SK-N-SH (cell line): ENCODE results near the gene ANKRD12. TPM values are rescaled to one million over a fixed set of nuclear protein-coding genes. Genes with fewer than 3 reads are reported as not detected.
"Not testable (repeated sequence)": the region's sequence is repeated elsewhere in the genome, so short reads cannot be mapped to it uniquely, and the experiment has no call there.

Experiments
- CTCF ChIA-PET: fragments of 300-600, 350-600 bp; formaldehyde crosslinking; extraction: SDS; loops from one replicate; lab custom pipeline; 2021; lab: Yijun Ruan, JAX
- POLR2A ChIA-PET: fragments of 350-600 bp; sonication (Branson Sonifier 250); formaldehyde crosslinking; extraction: SDS; loops from one replicate; lab custom pipeline; 2020; ENCODE audit warnings: antibody characterized with exemption, inconsistent platforms; lab: Yijun Ruan, JAX
- DNase-seq: peaks from one replicate; pipeline ENCODE4 v3.0.0; 2012
- H2AFZ ChIP-seq: fragments of 200-600 bp; sonication (generic); 2 replicates; pipeline ENCODE4 v1.8.1; 2016; ENCODE audit warnings: antibody characterized with exemption, mild to moderate bottlenecking, low read depth
- H3F3A ChIP-seq: fragments of 200-600 bp; sonication (generic); replicated peaks from 2 replicates; pipeline ENCODE3; 2016; ENCODE audit warnings: antibody characterized with exemption, mild to moderate bottlenecking; ENCODE audit not compliant: insufficient read depth
- H3K27ac ChIP-seq, 2 experiments: fragments of 200-500 bp in 1 of 2; fragments of 200-600 bp in 1 of 2; sonication (Bioruptor generic) in 1 of 2; sonication (generic), shearing (Covaris generic) in 1 of 2; 2 replicates each; pipeline versions ENCODE4 v1.5.1 to v1.6.1; 2014 to 2016; ENCODE audit warnings: low read depth in 2 of 2, inconsistent platforms in 1 of 2, low read length in 1 of 2, mild to moderate bottlenecking in 1 of 2, mixed read lengths in 1 of 2
- H3K27me3 ChIP-seq: fragments of 200-600 bp; sonication (generic), shearing (Covaris generic); 2 replicates; pipeline ENCODE4 v1.6.1; 2016; ENCODE audit warnings: mixed run types; ENCODE audit not compliant: insufficient read depth
- H3K36me3 ChIP-seq, 2 experiments: fragments of 200-500 bp in 1 of 2; fragments of 200-600 bp in 1 of 2; sonication (Bioruptor generic) in 1 of 2; sonication (generic) in 1 of 2; replicated peaks in 1 of 2; 2 replicates each; pipeline versions ENCODE3 to v1.5.1; 2014 to 2016; ENCODE audit warnings: low read length in 1 of 2, mild to moderate bottlenecking in 1 of 2; ENCODE audit not compliant: insufficient read depth in 2 of 2, control insufficient read depth in 1 of 2
- H3K4me1 ChIP-seq, 2 experiments: fragments of 200-500 bp in 1 of 2; fragments of 200-600 bp in 1 of 2; sonication (Bioruptor generic) in 1 of 2; sonication (generic), shearing (Covaris generic) in 1 of 2; 2 replicates each; pipeline versions ENCODE4 v1.5.1 to v1.6.1; 2014 to 2016; ENCODE audit warnings: low read depth in 1 of 2, low read length in 1 of 2, mixed run types in 1 of 2; ENCODE audit not compliant: insufficient read depth in 2 of 2, control insufficient read depth in 1 of 2
- H3K4me2 ChIP-seq: fragments of 200-600 bp; sonication (generic), shearing (Covaris generic); 2 replicates; pipeline ENCODE4 v1.6.1; 2017; ENCODE audit warnings: mixed run types
- H3K4me3 ChIP-seq, 2 experiments: fragments of 200-500 bp in 1 of 2; fragments of 200-600 bp in 1 of 2; sonication (Bioruptor generic) in 1 of 2; sonication (generic), shearing (Covaris generic) in 1 of 2; 2 replicates each; pipeline versions ENCODE4 v1.5.1 to v1.8.1; 2014 to 2016; ENCODE audit warnings: low read depth in 2 of 2, inconsistent platforms in 1 of 2, low read length in 1 of 2, mild to moderate bottlenecking in 1 of 2, mixed read lengths in 1 of 2, moderate library complexity in 1 of 2
- H3K79me2 ChIP-seq: fragments of 200-600 bp; sonication (generic); 2 replicates; pipeline ENCODE4 v1.8.1; 2017; ENCODE audit warnings: mild to moderate bottlenecking; ENCODE audit not compliant: insufficient read depth
- H3K9ac ChIP-seq: fragments of 200-600 bp; sonication (generic); 2 replicates; pipeline ENCODE4 v1.6.1; 2017; ENCODE audit warnings: mixed run types
- H3K9me2 ChIP-seq: fragments of 200-600 bp; sonication (generic); 2 replicates; pipeline ENCODE4 v1.6.1; 2017; ENCODE audit warnings: mixed run types
- H3K9me3 ChIP-seq: fragments of 200-600 bp; sonication (generic); 2 replicates; pipeline ENCODE4 v1.6.1; 2017; ENCODE audit warnings: mixed run types, mild to moderate bottlenecking, moderate library complexity
- H4K20me1 ChIP-seq: fragments of 200-600 bp; sonication (generic); 2 replicates; pipeline ENCODE4 v1.6.1; 2017; ENCODE audit warnings: mild to moderate bottlenecking, mixed run types; ENCODE audit not compliant: insufficient read depth
- CHD2 ChIP-seq: fragments of 150-350 bp; IDR thresholded peaks from 2 replicates; pipeline ENCODE4 v1.6.1; 2018; ENCODE audit warnings: low read length; ENCODE audit not compliant: partially characterized antibody
- CTCF ChIP-seq: fragments of 200-600 bp; sonication (generic); IDR thresholded peaks from 2 replicates; pipeline ENCODE4 v1.6.1; 2017; ENCODE audit warnings: antibody characterized with exemption, mild to moderate bottlenecking, moderate library complexity
- EP300 ChIP-seq, 2 experiments: IDR thresholded peaks; 2 replicates each; pipeline versions ENCODE4 v1.4.0 to v1.6.1; 2012; ENCODE audit warnings: borderline replicate concordance in 1 of 2, low read depth in 1 of 2, low read length in 1 of 2
- EZH2phosphoT487 ChIP-seq: fragments of 200-600 bp; sonication (generic); IDR thresholded peaks from 2 replicates; pipeline ENCODE4 v1.6.1; 2017; ENCODE audit warnings: low read depth, mixed run types, mild to moderate bottlenecking, antibody characterized with exemption, moderate library complexity, borderline replicate concordance
- FOSL2 ChIP-seq: IDR thresholded peaks from 2 replicates; pipeline ENCODE4 v1.4.0; 2012; ENCODE audit warnings: low read depth, mild to moderate bottlenecking, moderate library complexity, borderline replicate concordance
- FOXJ3 ChIP-seq: sonication (generic); formaldehyde crosslinking; IDR thresholded peaks from 2 replicates; pipeline ENCODE4 v1.5.1; 2020; ENCODE audit warnings: mild to moderate bottlenecking, missing genetic modification reagents
- MEF2A ChIP-seq: IDR thresholded peaks from 2 replicates; pipeline ENCODE4 v1.4.0; 2012; ENCODE audit warnings: low read depth, borderline replicate concordance
- NFIC ChIP-seq: IDR thresholded peaks from 2 replicates; pipeline ENCODE4 v1.4.0; 2012; ENCODE audit warnings: borderline replicate concordance
- NRF1 ChIP-seq: IDR thresholded peaks from 2 replicates; pipeline ENCODE4 v1.6.1; 2012; ENCODE audit warnings: low read depth, mild to moderate bottlenecking, low read length
- SMC3 ChIP-seq: IDR thresholded peaks from 2 replicates; pipeline ENCODE4 v1.6.1; 2012; ENCODE audit warnings: low read depth, low read length, improper control_type of control experiment
- TAF1 ChIP-seq: IDR thresholded peaks from 2 replicates; pipeline ENCODE4 v1.6.1; 2012; ENCODE audit warnings: low read depth, mild to moderate bottlenecking, low read length, moderate library complexity, borderline replicate concordance
- TCF12 ChIP-seq: IDR thresholded peaks from 2 replicates; pipeline ENCODE4 v1.4.0; 2012
- TEAD4 ChIP-seq: IDR thresholded peaks from 2 replicates; pipeline ENCODE4 v1.4.0; 2012; ENCODE audit warnings: mild to moderate bottlenecking, borderline replicate concordance; ENCODE audit not compliant: insufficient read depth
- USF1 ChIP-seq: IDR thresholded peaks from 2 replicates; pipeline ENCODE4 v1.4.0; 2012; ENCODE audit warnings: low read depth, borderline replicate concordance
- YY1 ChIP-seq: IDR thresholded peaks from 2 replicates; pipeline ENCODE4 v1.4.0; 2012; ENCODE audit warnings: low read depth, mild to moderate bottlenecking
- WGBS: methylation state at CpG from one replicate; pipeline ENCODE4 v1.1.6; 2017; ENCODE audit warnings: low lambda C conversion rate; 5-methylcytosine and 5-hydroxymethylcytosine counted together
- polyA plus RNA-seq, 3 experiments: library from polyadenylated mRNA; depleted of rRNA; stranded (reverse); fragments of >200 nt; gene quantifications; 2 replicates each; pipeline ENCODE4 v1.2.3, GENCODE V29; 2012
- TF ChIP-seq, protein P1 (sequence below): IDR thresholded peaks from 2 replicates; pipeline ENCODE4 v1.4.0; 2012; ENCODE audit warnings: low read depth

ANKRD12 gene
- polyA plus RNA-seq, 1 of the 3 experiments (the other 2 are of a cell fraction), result 1.3 TPM

- Histone ChIP-seq H3K4me3 (no peak overlapping the region), H3K79me2 (no peaks in the 10 kb centered on the region), H3K27ac (no peak overlapping the region), H3F3A (peaks cover 14% of the 10 kb centered on the region), H3K9ac (no peak overlapping the region), H3K4me1 (peaks cover 0 to 18% of the 10 kb centered on the region in 2 experiments; a peak in 1 of 4 replicates), H3K4me2 (no peak overlapping the region), H3K9me2 (no peaks in the 10 kb centered on the region), H3K36me3 (no peaks in the 10 kb centered on the region), H3K27me3 (no peaks in the 10 kb centered on the region), H4K20me1 (no peaks in the 10 kb centered on the region), H3K9me3 (no peaks in the 10 kb centered on the region), H2AFZ (no peak overlapping the region)
- DNase-seq, result no peak
- ChIA-PET CTCF (interaction anchor here (2.5 kb wide), 1 partner anchor 19 kb away, joined by 6 read pairs; no protein-coding TSS in a partner anchor), POLR2A (no interaction called here)
- 83% methylated on average over 2 of the region's 2 CpGs for WGBS
- TF ChIP-seq FOXJ3 (CRISPR knock-in tag) (no peak), USF1 (no peak)
Observed at GRCh38 chr18:9092665-9093064, 43.9 kb upstream of the ANKRD12 start.

DNA sequence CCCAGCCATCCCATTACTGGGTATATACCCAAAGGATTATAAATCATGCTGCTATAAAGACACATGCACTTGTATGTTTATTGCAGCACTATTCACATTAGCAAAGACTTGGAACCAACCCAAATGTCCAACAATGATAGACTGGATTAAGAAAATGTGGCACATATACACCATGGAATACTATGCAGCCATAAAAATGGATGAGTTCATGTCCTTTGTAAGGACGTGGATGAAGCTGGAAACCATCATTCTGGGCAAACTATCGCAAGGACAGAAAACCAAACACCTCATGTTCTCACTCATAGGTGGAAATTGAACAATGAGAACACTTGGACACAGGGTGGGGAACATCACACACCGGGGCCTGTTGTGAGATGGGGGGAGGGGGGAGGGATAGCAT lies 43.5 kb upstream of the ANKRD12 start:
- H2AFZ ChIP-seq, H3K36me3 ChIP-seq, H3K4me3 ChIP-seq, H3K9me2 ChIP-seq, H3K79me2 ChIP-seq, DNase-seq, H4K20me1 ChIP-seq, H3K9ac ChIP-seq, H3K4me2 ChIP-seq, H3K27ac ChIP-seq, POLR2A ChIA-PET, H3K9me3 ChIP-seq, H3K27me3 ChIP-seq: not testable (repeated sequence)
- 53% methylated on average over 3 of the region's 3 CpGs for WGBS
- H3F3A ChIP-seq, result peaks cover 14% of the 10 kb centered on the region
- peaks cover 0 to 18% of the 10 kb centered on the region in 2 experiments; a peak in 1 of 4 replicates for H3K4me1 ChIP-seq
- CTCF ChIA-PET, result interaction anchor here (2.5 kb wide), 1 partner anchor 19 kb away, joined by 6 read pairs; no protein-coding TSS in a partner anchor

DNA sequence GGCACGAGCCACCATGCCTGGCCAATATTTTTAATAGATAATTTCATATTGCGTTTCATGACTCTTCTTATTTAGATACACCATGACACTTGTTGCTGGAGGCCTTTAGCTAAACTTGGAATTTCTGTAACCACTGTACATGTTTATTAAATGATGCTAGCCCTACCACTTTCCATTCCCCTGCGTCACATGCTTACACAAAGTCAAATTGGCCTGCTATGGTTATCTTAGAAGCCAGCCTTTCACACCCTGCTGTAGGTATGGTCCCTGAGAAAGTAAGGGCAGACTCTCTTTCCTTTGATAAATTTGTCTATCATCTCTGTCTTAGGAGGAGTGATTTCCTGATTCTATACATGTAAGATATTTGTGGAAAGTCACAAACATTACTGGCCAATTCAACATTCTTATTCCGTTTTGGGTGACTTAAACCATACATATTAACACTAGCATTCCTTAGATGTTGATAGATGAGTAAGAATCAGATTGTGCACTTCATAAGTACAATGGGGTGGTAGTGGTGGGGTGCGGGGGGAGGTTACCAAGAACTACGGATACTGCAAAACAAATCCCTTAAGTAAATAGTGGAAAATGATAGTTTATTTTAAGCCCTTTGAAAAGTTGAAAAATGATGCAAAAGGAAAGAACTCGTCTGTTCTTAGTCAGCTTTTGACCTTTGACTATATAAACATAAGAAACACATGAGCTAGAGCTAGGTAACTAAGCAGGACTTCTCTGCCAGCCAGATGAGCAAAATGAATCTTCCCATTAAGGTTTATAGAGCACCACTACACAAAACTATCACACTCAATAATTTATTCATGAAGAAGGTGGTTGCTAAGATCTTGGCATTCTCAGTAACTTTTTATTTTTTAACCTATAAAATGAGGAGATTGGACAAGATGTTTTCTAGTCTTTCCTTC lies 42.0 kb upstream of the ANKRD12 start:
- Histone ChIP-seq H3K27me3 (no peaks in the 10 kb centered on the region), H3K9ac (peak overlapping the region; percentile 18; the same call in 1 of the 2 replicates), H3K4me3 (no peak overlapping the region), H3K36me3 (no peaks in the 10 kb centered on the region), H4K20me1 (no peaks in the 10 kb centered on the region), H2AFZ (peak overlapping the region; percentile 72), H3K79me2 (no peaks in the 10 kb centered on the region), H3K27ac (peak overlapping the region in 1 of 2 experiments; percentile 69; a peak in 2 of 4 replicates), H3F3A (peaks cover 14% of the 10 kb centered on the region), H3K9me2 (no peaks in the 10 kb centered on the region), H3K4me1 (peaks cover 0 to 18% of the 10 kb centered on the region in 2 experiments; a peak in 1 of 4 replicates), H3K9me3 (no peaks in the 10 kb centered on the region), H3K4me2 (0 out of 2 replicates have a peak overlapping the region, but pooled peaks have one; percentile 3)
- 61% methylated on average over 7 of the region's 7 CpGs for WGBS
- ChIA-PET CTCF (interaction anchor here (1.1 kb wide), 1 partner anchor 21 kb away, joined by 5 read pairs; no protein-coding TSS in a partner anchor), POLR2A (no interaction called here)
- DNase-seq, result no peak
- TF ChIP-seq, protein P1, sequence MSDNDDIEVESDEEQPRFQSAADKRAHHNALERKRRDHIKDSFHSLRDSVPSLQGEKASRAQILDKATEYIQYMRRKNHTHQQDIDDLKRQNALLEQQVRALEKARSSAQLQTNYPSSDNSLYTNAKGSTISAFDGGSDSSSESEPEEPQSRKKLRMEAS, result no peak
- TF ChIP-seq MEF2A (no peak), TCF12 (no peak), SMC3 (no peak), FOSL2 (no peak), FOXJ3 (CRISPR knock-in tag) (no peak), NRF1 (no peak), TEAD4 (no peak), CHD2 (no peak), EP300 (IDR thresholded peaks at IDR 0.05; ENCODE audit: borderline replicate concordance in 1 of 2, low read depth in 1 of 2, low read length in 1 of 2) (no peak), EZH2phosphoT487 (no peak), NFIC (no peak), CTCF (no peak), YY1 (no peak), TAF1 (no peak)
